Kasumi-1 (cell line): Measurements from ENCODE around the gene RHOBTB3.
"Not testable (repeated sequence)": the region's sequence is repeated elsewhere in the genome, so short reads cannot be mapped to it uniquely, and the experiment has no call there.

Experiments
- DNase-seq, 2 experiments: peaks; one replicate each; lab custom pipeline; 2025; lab: John Stamatoyannopoulos, UW

The RHOBTB3 gene

GRCh38 chr5:95730730-95731570 is at the start of gene RHOBTB3:
RHOBTB3 (plus strand) TSS chr5:95731336; CDS start chr5:95731683, 347 bp downstream.
- DNase-seq: peak; percentile 66 to 69

- DNase-seq: no peak
Observed at GRCh38 chr5:95682891-95683290, 48.2 kb upstream of the RHOBTB3 start, which contains the start of gene SPATA9. SPATA9 (minus strand) TSS chr5:95682991; CDS start chr5:95682854, 137 bp downstream.

GRCh38 chr5:95684361-95684760 is 46.8 kb upstream of the RHOBTB3 start:
- no peak for DNase-seq

GRCh38 chr5:95686651-95687050 is 44.5 kb upstream of the RHOBTB3 start:
- DNase-seq: no peak

GRCh38 chr5:95689680-95690079 is 41.5 kb upstream of the RHOBTB3 start:
- no peak for DNase-seq

GRCh38 chr5:95690333-95690732 is 40.8 kb upstream of the RHOBTB3 start:
- no peak for DNase-seq

GRCh38 chr5:95697781-95698681 is 33.1 kb upstream of the RHOBTB3 start:
- no peak for DNase-seq

GRCh38 chr5:95699337-95699736 is 31.8 kb upstream of the RHOBTB3 start:
- no peak for DNase-seq

GRCh38 chr5:95701074-95701473 is 30.1 kb upstream of the RHOBTB3 start:
- DNase-seq: no peak

GRCh38 chr5:95704150-95704549 is 27.0 kb upstream of the RHOBTB3 start:
- DNase-seq: no peak

- not testable (repeated sequence) for DNase-seq
Observed at GRCh38 chr5:95706196-95706595, 24.9 kb upstream of the RHOBTB3 start.

GRCh38 chr5:95707055-95707454 is 24.1 kb upstream of the RHOBTB3 start:
- DNase-seq: no peak

GRCh38 chr5:95707534-95708188 is 23.5 kb upstream of the RHOBTB3 start:
- not testable (repeated sequence) for DNase-seq

- no peak for DNase-seq
Observed at GRCh38 chr5:95708876-95709275, 22.3 kb upstream of the RHOBTB3 start.

GRCh38 chr5:95709967-95710650 is 21.0 kb upstream of the RHOBTB3 start:
- no peak for DNase-seq

- not testable (repeated sequence) for DNase-seq
Observed at GRCh38 chr5:95710651-95711500, 20.3 kb upstream of the RHOBTB3 start.

- DNase-seq: no peak
Observed at GRCh38 chr5:95711501-95712346, 19.4 kb upstream of the RHOBTB3 start.

- DNase-seq: no peak
Observed at GRCh38 chr5:95712347-95712958, 18.7 kb upstream of the RHOBTB3 start.

- DNase-seq: not testable (repeated sequence)
Observed at GRCh38 chr5:95713246-95713645, 17.9 kb upstream of the RHOBTB3 start.
